Measurements from ENCODE around the gene MMRN1. TPM values are rescaled to one million over a fixed set of nuclear protein-coding genes. Genes with fewer than 3 reads are reported as not detected.
"Not testable (repeated sequence)": the region's sequence is repeated elsewhere in the genome, so short reads cannot be mapped to it uniquely, and the experiment has no call there.

Gene MMRN1
- total and polyA plus RNA-seq, 2 of the 8 experiments (the other 6 are each of a cell fraction or from before 2014, with no cell fraction given), result not detected

DNA sequence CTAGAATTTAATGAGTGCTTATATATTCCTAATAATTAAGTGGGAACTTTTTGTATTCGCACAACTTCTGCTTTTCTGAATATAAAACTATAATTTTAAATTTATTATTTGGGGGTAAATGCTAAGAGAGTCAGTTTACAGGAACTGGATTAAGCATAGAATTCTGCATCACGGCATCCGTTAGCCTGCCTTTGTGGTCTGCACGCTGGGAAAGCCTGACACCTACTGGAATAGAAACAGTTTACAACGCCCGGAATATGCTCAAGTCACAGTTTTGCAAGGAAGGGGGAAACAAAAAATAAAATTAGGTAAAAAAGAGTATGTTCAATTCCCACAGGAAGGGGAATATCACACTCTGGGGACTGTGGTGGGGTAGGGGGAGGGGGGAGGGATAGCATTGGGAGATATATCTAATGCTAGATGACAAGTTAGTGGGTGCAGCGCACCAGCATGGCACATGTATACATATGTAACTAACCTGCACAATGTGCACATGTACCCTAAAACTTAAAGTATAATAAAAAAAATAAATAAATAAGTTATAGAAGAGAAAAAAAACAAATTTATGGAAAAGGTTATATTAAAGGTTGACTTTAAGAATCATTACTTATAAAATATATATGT is 7.3 kb downstream of the MMRN1 start:
- H2AK5ac ChIP-seq (ENCODE audit: low read depth, low read length); H3K56ac ChIP-seq (replicated peaks; ENCODE audit: insufficient read length, low read depth, low read length); H2BK15ac ChIP-seq (ENCODE audit: low read length); H3K14ac ChIP-seq (ENCODE audit: insufficient read length); H3K27me3 ChIP-seq (replicated peaks in 1 of 4; ENCODE audit: control insufficient read depth in 3 of 4, extremely low read depth in 1 of 4, insufficient read depth in 3 of 4, low read length in 3 of 4); H3K23ac ChIP-seq (ENCODE audit: insufficient read length); H3K18ac ChIP-seq (ENCODE audit: extremely low read depth, low read length); CTCF ChIA-PET (ENCODE audit: partially characterized antibody); H2BK5ac ChIP-seq (ENCODE audit: low read depth, low read length); H3K79me2 ChIP-seq (ENCODE audit: control insufficient read depth in 1 of 2, insufficient read depth in 2 of 2, low read length in 2 of 2); H3K4me1 ChIP-seq (replicated peaks in 1 of 4; ENCODE audit: control insufficient read depth in 3 of 4, insufficient read depth in 4 of 4, low read length in 3 of 4); H3K9me3 ChIP-seq (ENCODE audit: insufficient read depth in 2 of 2, low read depth in 1 of 2, low read length in 1 of 2); H2BK120ac ChIP-seq (replicated peaks; ENCODE audit: low read depth, low read length); H3K23me2 ChIP-seq (ENCODE audit: low read depth, low read length); POLR2A ChIA-PET (ENCODE audit: partially characterized antibody); H2BK20ac ChIP-seq (ENCODE audit: low read length); H4K5ac ChIP-seq (ENCODE audit: insufficient read length, low read depth, low read length); H3K4me2 ChIP-seq (ENCODE audit: insufficient read depth in 1 of 2, low read depth in 2 of 2, low read length in 2 of 2); H3K9ac ChIP-seq (replicated peaks in 1 of 4; ENCODE audit: extremely low read depth in 1 of 4, low read depth in 3 of 4, low read length in 3 of 4); DNase-seq (ENCODE audit: low read depth in 1 of 2, low spot score in 2 of 2); H4K91ac ChIP-seq (replicated peaks; ENCODE audit: insufficient read length, low read length); H4K20me1 ChIP-seq (replicated peaks in 1 of 2; ENCODE audit: control insufficient read depth in 1 of 2, insufficient read depth in 2 of 2, low read length in 2 of 2); H3K4ac ChIP-seq (replicated peaks; ENCODE audit: insufficient read length, low read depth, low read length); H4K8ac ChIP-seq (ENCODE audit: extremely low read depth, insufficient read depth, low read length); H3K27ac ChIP-seq (ENCODE audit: low read depth, low read length); H2BK12ac ChIP-seq (ENCODE audit: low read depth, low read length); H3K79me1 ChIP-seq (ENCODE audit: low read depth, low read length); H3K36me3 ChIP-seq (ENCODE audit: control insufficient read depth in 2 of 4, insufficient read depth in 4 of 4, low read length in 3 of 4); H2AFZ ChIP-seq (ENCODE audit: low read length); H3K4me3 ChIP-seq (ENCODE audit: extremely low read depth in 1 of 4, insufficient read depth in 2 of 4, low read depth in 3 of 4, low read length in 4 of 4): not testable (repeated sequence)
- 12% methylated on average over 6 of the region's 7 CpGs; no CpG with 5 or more reads in 1 of the 2 experiments for WGBS, 2 experiments (ENCODE audit: extremely low coverage in 1 of 2, insufficient coverage in 1 of 2, insufficient read length in 1 of 2, insufficient replicate concordance in 2 of 2, low coverage in 1 of 2, low lambda C conversion rate in 2 of 2, missing lambda C conversion rate in 1 of 2)
- TF ChIP-seq CTCF (IDR thresholded peaks at IDR 0.05; ENCODE audit: control extremely low read depth in 1 of 3, insufficient read depth in 1 of 3, low read depth in 1 of 3, low read length in 3 of 3) (peak; percentile 56 to 84 (median 73)), RAD21 (IDR thresholded peaks at IDR 0.05 in 1 of 2, conservative IDR thresholded peaks at IDR 0.05 in 1 of 2; ENCODE audit: low read depth in 2 of 2, low read length in 2 of 2) (peak; percentile 93 to 94)
- peak; percentile 75 for FAIRE-seq
